ENCODE measurements around the gene PROM2.
A peak's percentile ranks its signal among the peaks of the same experiment; 100 is the strongest.
"Not testable (repeated sequence)": the region's sequence is repeated elsewhere in the genome, so short reads cannot be mapped to it uniquely, and the experiment has no call there.

The PROM2 gene, protein sequence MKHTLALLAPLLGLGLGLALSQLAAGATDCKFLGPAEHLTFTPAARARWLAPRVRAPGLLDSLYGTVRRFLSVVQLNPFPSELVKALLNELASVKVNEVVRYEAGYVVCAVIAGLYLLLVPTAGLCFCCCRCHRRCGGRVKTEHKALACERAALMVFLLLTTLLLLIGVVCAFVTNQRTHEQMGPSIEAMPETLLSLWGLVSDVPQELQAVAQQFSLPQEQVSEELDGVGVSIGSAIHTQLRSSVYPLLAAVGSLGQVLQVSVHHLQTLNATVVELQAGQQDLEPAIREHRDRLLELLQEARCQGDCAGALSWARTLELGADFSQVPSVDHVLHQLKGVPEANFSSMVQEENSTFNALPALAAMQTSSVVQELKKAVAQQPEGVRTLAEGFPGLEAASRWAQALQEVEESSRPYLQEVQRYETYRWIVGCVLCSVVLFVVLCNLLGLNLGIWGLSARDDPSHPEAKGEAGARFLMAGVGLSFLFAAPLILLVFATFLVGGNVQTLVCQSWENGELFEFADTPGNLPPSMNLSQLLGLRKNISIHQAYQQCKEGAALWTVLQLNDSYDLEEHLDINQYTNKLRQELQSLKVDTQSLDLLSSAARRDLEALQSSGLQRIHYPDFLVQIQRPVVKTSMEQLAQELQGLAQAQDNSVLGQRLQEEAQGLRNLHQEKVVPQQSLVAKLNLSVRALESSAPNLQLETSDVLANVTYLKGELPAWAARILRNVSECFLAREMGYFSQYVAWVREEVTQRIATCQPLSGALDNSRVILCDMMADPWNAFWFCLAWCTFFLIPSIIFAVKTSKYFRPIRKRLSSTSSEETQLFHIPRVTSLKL

DNA sequence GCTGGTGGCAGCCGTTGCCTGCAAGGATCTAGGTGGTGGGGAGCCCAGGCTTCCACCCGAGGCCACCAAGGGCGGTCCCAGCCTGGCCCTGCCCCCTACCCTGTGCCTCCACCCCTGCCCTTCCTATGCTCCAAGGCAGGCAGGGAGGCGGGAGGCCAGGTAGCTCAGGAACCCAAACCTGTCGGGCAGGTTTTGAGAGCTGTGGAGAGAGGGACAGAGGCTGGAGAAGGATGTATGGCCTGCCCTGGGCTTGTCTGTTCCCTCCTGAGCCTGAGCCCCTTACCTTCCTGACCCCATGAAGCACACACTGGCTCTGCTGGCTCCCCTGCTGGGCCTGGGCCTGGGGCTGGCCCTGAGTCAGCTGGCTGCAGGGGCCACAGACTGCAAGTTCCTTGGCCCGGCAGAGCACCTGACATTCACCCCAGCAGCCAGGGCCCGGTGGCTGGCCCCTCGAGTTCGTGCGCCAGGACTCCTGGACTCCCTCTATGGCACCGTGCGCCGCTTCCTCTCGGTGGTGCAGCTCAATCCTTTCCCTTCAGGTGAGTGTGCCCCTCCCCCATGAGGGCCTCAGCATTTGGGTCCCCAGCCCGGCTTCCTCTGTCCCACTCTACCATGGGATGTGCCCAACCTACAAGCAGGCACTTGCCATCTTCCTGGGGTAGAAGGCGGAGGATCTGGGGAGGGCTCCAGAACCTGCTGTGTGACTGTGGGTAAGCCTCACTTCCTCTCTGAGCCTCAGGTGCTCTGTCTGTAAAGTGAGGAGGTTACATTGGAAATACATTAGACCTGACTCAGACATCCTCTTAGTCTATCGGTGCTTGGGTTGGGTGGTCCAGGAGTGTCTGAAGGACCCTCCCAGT, at the start of gene PROM2:
TSS of gene PROM2 (plus strand) at position 159 of the 860 bp plus-strand sequence. CDS start at position 296, 137 bp downstream.
- no peak for DNase-seq

DNA sequence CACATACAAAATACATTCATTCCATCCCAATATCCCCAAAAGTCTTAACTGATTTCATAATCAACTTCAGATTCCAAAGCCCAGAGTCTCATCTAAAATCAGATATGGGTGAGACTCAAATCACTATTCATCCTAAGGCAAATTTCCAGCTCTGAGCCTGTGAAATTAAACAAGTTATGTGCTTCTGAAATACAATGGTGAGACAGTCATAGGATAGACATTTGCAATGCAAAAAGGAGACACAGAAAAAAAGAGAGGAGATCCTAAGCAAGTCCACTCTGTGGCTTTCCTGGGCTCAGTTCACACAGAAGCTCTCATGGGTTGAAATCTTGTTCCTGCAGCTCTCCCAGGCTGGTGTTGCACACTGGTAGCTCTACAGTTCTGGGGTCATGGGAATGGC, 48.6 kb upstream of the PROM2 start:
- DNase-seq = no peak

DNA sequence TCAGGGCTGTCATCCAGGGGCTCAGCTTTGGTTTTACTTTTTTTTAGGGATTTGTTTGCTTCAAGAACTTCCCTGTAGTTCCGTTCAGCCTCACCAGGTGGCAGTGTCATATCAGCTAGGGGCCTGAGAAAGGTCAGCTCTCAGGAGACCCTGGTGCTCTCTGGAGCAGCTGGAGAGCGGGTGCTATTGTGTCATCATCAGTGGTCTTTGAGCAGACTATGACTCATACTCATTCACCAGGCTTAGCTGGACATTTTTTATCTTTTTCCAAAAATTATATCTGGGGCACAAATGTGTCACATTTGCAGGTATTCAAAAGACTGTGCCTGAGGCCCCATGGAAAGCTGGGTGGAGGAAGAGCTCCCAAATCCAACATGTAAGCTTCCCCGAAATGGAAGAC, 42.5 kb upstream of the PROM2 start:
- peak; percentile 88 for DNase-seq

DNA sequence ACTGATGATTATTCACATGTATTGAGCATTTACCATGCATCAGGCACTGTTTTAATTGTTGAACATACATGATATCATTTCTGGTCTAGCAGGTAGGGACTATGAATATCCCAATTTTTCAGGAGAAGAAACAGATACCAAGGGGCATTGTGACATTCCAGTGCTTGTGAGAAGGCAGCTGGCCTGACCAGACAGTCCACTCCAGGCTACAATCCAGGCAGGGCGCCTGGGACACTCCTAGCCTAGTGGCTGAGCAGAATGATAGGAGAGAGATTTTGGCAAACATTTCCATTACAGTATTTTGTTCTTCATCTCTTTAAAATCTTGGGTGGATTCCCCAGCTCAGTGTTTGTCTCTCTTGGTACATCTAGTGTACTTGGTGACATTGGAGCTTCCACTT, 42.0 kb upstream of the PROM2 start:
- DNase-seq = no peak

DNA sequence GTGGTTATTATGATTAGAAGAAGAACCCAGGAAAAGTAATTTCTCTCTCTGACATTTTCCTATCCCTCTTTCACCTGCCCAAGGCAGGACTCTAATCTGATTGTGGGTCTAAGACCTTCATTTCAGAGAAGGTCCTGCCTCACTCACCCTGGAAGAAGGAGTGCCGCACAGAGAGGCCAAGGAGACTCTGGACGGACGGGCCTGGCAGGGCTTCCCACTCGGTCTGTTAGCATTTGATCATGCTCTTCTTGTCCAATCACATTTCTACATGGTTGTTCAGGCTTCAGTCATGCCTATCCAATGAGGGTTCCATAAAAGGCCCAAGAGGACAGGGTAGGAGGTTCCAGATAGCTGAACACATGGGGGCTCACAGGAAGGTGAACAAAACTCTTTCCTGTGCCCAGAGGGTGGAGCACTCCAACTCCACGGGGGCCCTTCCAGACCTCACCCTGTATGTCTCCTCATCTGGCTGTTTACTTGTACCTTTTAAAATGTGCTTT, 39.9 kb upstream of the PROM2 start:
- DNase-seq = no peak

DNA sequence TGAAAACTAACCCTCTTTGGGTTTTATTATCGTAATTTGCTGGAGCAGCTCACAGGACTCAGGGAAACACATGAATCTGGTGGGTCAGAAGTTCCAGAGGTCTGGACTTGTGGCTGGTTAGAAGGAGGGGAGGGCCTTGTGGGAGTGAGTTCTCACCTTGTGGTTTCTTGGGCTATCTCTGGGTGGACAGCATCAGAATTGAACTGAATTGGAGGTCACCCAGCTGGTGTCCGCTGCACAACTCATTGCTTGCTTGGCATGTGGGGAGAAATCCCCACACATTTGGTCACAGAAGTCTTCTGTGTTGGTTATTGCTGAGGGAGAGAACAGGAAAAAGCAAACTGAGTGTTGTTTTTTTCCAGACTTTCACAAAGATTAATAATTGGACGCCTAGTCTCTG, 39.4 kb upstream of the PROM2 start:
- no peak for DNase-seq

DNA sequence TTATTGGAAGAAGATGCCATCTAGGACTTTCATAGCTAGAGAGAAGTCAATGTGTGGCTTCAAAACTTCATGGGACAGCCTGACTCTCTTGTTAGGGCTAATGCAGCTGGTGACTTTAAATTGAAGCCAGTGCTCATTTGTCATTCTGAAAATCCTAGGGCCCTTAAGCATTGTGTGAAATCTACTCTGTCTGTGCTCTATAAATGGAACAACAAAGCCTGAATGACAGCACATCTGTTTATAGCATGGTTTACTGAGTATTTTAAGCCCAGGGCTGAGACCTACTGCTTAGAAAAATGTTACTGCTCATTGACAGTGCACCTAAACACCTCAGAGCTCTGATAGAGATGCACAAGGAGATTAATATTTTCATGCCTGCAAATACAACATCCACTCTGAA, 36.1 kb upstream of the PROM2 start:
- DNase-seq = no peak

DNA sequence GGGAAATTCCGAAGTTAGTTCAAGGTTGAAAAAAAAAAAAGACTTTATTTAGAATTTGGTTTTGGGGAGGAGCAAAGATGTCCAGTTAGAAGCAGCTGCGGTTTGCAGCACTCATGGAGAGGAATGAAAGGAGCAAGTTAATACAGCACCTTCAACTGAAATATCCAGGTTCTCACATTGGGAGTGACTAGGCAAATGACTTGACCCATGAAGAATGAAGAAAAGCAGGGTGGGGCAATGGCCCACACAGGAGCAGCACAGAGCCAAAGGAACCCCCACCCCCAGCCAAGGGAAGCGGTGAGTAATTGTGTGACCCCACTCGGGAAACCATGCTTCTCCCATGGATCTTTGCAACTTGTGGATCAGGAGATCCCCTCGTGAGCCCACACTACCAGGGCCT, 34.2 kb upstream of the PROM2 start:
- DNase-seq = no peak

DNA sequence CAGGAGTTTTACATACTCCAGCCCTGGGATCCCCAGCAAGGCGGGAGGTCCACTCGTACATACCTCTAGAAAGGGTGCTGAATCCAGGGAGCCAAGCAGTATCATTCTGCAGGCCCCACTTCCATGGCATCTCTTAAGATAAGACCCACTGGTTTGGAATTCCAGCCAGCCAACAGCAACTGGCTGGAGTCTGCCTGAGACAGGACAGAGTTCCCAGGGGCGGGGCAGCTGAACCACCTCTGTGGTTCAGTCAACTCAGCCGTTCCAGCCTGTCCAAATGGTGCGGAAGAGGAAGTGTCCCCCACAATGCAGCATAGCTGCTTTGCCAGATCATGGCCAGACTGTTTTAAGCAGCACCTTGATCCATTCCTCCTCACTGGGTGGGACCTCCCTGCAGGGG, 33.7 kb upstream of the PROM2 start:
- DNase-seq = no peak

DNA sequence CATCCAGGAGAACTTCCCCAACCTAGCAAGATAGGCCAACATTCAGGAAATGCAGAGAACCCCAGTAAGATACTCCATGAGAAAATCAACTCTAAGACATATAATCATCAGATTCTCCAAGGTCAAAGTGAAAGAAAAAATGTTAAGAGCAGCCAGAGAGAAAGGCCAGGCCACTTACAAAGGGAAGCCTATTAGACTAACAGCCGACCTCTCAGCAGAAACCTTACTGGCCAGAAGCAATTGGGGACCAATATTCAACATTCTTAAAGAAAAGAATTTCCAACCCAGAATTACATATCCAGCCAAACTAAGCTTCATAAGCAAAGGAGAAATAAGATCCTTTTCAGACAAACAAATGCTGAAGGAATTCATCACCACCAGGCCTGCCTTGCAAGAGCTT, 32.2 kb upstream of the PROM2 start:
- not testable (repeated sequence) for DNase-seq

DNA sequence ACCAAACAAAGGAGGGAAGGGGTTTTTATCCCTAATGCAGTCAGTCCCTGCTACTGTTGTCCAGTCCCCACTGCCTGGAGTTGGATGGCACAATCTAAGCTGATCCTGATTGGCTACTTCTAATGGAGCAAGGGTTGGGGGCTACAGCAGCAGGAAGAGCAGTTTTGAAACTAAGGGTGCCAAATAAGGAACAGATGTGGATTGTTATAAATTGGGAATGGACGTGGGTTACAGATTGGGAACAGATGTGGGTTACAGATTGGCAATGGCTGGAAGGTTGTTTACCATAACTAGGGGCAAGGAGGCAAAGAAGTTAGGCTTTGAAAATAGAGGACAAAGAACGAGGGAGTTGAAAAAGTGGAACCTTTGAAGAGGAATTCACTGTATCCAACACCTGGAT, 16.0 kb upstream of the PROM2 start:
- DNase-seq = no peak

DNA sequence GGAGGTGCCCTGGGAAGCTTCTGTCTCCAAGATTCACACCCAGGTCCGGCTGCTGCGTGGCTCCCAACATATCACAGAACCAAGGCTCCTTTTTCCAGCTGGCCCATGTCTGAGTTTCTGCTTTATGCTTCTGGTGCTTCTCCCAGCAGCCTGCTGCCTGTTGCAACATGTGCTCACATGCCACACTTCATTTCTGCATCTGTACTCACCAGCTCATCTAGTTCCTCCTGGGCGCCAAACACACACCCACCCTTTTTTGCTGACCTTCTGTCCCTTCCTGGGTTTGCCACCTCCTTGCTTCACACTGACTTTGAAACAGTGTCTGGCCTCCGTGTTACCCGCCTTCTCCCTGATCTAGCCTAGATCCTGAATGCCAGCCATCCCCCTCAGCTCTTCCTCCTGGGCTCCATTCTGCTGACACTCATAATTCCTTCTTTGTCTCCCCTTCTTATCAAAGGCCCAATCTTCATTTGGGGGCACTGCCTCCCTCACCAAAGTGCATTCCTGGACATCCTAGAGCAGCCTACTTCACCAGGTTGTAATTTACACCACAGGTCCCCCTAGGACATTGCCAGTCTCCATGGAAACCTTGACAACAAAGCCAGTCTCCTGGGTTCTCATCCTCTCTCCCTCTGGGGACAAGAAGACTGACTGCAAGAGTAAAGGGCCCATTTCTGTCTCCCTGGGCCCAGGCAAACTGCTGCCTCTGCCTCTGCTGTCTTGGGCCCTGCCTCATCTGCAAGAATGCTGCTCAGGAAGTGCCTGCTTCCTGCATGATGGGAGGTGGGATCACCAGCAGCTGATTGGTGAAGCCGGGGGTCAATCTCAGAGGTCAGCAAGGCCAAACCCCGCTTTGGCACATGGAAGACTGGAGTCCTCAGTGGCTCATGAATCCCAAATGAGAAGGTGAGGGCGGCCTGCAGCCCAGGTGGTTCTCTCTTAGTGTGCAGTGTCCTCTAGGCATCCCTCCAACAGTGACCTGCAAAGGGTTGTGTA, 13.9 kb upstream of the PROM2 start:
- DNase-seq = no peak

DNA sequence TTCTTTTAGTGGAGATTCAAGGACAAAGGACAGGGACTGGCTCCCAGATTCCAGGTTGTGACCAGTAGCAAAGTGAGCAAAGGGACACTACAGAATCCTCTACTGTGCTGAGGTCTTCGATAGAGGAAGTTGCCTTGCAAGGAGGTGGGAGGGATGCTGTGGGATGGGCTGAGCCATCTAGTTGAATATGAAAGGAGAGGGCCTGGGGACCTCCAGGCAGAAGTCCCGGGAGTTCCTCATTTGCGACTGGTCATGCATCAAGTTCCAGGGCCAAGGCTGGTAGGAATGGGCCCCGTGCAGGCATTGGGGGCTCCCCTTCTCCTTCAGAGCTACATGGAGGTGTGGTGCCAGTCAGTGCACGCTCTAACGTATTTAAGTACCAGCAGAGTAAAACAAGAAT, 12.6 kb upstream of the PROM2 start:
- DNase-seq = no peak

DNA sequence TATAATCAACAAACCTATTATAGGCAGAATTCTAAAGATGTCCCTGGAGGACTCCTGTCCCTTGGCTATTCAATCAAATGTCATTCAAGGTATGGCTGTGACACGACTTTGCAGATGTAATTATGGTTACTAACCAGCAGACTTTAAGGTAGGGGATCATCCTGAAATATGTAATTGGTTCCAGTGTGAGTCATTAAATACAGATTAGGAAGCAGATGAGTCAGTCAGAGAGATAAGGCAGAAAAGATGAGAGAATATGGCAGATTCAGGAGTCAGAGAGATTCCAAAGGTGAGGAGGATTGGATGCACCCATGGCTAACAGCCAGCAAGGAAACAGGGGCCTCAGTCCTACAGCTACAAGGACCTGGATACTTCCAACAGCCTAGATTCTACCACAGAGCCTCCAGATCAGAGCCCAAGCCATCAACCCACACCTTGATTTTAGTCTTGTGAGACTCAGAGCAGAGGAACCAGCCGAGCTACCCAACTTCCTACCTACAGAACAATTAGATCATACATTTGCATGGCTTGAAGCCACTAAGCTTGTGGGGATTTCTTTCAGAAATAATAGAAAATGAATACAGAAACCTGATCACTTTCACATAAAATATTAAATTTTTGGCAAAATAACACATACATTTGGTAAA, 11.2 kb upstream of the PROM2 start:
- DNase-seq = no peak

DNA sequence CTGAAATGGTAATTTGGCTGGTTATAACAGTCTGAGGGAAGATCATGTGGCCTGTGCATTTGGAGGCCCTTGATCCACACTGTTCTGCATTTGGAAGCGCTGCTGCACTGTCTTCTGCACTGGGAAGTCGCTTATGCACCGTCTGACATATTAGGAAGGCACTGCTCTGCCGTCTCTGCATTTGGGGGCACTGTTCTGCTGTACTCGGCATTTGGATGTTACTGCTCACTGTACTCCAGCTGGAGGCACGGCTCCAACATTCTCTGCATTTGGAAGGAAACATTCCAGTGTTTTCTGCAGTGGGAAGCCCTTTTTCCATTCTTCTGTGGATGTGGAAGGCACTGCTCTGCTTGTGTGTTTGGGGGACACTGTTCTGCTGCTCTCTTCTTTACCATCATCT, 9.6 kb upstream of the PROM2 start:
- peak; percentile 20 for DNase-seq

DNA sequence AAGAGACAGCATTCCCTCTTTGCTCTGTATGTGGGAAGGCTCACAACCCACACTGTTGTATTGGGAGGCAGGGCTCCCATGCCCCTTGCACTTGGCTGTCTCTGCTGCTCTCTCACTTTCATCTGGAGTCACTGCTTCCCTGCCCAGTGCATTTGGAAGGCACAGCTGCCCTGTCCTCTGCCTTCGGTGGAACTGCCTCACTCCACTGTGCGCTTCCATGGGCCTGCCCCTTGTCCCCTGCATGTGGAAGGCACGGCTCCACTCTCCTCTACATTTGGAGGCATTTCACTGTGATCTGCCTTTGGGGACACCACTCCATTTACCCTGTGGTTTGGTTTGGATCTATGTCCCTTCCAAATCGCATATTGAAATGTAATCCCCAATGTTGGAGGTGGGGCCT, 9.1 kb upstream of the PROM2 start:
- DNase-seq = no peak

DNA sequence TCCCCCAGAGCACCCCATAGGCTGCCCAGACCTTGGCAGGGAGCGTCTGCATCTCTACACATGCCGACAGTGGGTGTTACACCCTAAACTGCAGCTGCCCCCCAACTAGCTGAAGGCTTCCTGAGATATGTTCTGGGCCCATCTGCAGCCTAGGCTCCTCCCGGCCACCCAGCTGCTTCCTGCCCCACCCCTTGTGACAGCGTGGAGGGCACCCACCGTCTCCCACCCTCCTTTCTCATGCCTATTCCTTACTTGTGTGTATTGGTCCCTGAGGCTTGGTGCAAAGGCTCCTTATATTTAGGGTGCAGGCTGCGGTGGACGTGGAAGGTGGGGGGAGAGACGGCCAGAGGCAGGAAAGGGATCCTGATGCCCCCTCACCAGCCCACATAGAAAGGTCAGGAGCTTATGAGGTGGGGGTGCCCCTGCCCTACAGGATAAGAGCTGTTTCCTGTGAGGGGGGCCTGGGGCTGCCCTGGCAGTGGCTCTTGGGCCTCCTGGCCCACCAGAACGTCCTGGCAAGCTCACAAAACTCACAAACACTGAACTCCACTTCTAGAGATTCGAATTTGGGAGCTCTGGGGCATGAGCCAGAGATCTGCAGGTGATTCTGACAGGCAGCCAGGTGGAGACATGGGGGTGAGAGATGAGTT, 7.3 kb upstream of the PROM2 start:
- DNase-seq = no peak

DNA sequence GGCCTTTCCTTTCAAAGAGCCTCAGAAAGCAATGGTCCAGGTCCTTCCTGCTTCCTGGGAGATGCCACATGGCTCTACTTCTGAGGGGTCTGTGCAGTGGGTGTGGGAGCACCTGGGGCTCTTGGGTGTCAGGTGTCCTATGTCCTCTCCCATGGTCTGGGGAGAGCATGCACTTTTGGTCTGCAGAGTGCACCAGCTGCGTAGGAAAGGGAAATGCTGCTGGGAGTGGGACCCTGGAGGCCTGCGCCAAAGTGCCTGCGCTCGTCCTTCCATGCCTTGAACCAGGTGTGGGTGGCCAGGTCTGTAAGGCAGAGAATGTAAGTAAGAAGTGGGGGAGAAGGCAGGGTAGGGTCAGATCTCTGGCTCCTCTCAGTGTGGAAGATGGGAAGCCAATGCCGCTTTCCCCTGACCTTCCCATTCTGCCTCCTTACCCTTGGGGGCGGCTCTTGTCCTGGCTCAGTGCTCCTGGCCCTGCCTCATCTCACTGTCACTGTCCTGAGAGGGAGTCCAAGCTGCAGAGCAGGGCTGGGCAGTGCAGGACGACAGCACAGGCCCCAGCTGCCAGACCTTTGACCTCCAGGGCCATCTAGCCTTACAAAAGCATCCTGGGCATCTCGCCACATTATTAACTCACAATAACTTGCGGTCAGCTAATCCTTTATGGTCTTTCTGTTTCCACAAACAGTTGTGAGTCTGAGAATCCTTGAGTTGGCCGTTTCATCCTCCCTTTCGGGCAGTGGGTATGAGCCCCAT, 6.6 kb upstream of the PROM2 start:
- DNase-seq = no peak

DNA sequence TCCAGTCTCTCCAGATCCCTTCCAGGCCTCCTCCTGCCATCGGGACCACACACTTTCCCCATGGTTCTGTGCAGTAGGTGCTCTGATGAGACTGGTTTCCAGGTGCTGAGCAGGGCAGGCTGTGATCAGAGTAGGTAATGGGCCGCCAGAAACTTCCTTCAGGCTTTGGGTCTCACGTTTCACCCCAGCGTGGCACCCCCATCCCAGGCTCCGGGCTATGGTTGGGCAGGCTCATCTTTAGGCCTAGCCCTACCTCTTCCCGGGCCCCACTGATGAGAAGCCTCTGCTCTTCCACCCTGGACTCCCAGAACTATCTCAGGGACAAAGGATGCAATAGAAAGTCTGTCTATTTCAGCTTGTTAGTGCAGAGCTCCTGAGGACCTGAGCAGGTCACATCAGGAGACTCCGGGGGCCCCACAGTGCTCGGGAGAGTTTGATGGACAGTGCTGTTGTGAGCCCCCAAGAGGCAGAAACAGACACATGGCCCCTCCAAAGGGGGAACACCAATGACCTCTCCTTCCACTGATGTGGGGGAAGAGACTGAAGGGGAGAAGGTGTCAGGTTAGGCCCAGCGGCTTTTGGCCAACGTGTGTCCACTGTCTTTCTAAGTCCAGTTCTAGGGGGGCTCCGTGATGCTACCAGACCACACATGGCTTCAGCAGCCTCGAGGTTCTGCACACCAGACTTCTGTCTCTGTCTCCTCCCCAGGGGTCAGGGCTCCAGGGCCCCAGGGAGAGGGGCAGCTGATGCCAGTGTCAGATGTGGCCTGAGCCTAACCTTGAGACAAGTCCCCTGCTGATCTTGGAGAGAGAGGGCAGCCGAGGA, 5.8 kb upstream of the PROM2 start:
- no peak for DNase-seq

Data from NCI-H82 (cell line).